SH-SY5Y (cell line): ENCODE results near the gene EVPL.

Experiments
- GATA2 ChIP-seq: IDR thresholded peaks from 2 replicates; pipeline ENCODE4 v1.6.1; 2011; ENCODE audit warnings: mild to moderate bottlenecking, low read depth, low read length
- GATA3 ChIP-seq: IDR thresholded peaks from 2 replicates; pipeline ENCODE4 v1.6.1; 2011; ENCODE audit warnings: low read depth, mild to moderate bottlenecking, low read length, moderate library complexity

- TF ChIP-seq GATA2 (no peak), GATA3 (no peak)
Measured at GRCh38 chr17:76033139-76033538, 6.0 kb upstream of the EVPL start.
